H1 (cell line): ENCODE results near the gene TGM1. TPM values are rescaled to one million over a fixed set of nuclear protein-coding genes. Genes with fewer than 3 reads are reported as not detected.

Experiments used
- CTCF ChIA-PET: fragments of 300-600 bp; sonication (Branson Sonifier 250); formaldehyde crosslinking; loops from one replicate; lab custom pipeline; 2021; ENCODE audit not compliant: partially characterized antibody; lab: Charles Lee
- POLR2A ChIA-PET: fragments of 300-600 bp; sonication (Branson Sonifier 250); formaldehyde crosslinking; loops from one replicate; lab custom pipeline; 2021; ENCODE audit warnings: inconsistent platforms; ENCODE audit not compliant: partially characterized antibody; lab: Charles Lee
- DNase-seq, 2 experiments: peaks; one replicate each; pipeline versions ENCODE4 v3.0.0 to v3.0.0-alpha.2; 2010 to 2022; ENCODE audit warnings: low spot score in 2 of 2, low read depth in 1 of 2, mixed read lengths in 1 of 2
- FAIRE-seq: peaks from 2 replicates; lab custom pipeline; 2011; peaks lifted over from hg19 to GRCh38; lab: Jason Lieb, UNC
- H2AFZ ChIP-seq: 2 replicates; pipeline ENCODE4 v1.8.1; 2012; ENCODE audit warnings: low read length, inconsistent platforms
- H2AK5ac ChIP-seq: 2 replicates; pipeline ENCODE4 v1.6.1; 2013; ENCODE audit warnings: low read depth, low read length
- H2BK120ac ChIP-seq: replicated peaks from 2 replicates; pipeline ENCODE3; 2013; ENCODE audit warnings: low read depth, low read length, inconsistent platforms
- H2BK12ac ChIP-seq: 2 replicates; pipeline ENCODE4 v1.6.1; 2013; ENCODE audit warnings: low read depth, low read length
- H2BK15ac ChIP-seq: 2 replicates; pipeline ENCODE4 v1.6.1; 2013; ENCODE audit warnings: low read length
- H2BK20ac ChIP-seq: 2 replicates; pipeline ENCODE4 v1.6.1; 2013; ENCODE audit warnings: low read length
- H2BK5ac ChIP-seq: 2 replicates; pipeline ENCODE4 v1.6.1; 2013; ENCODE audit warnings: low read depth, low read length
- H3K14ac ChIP-seq: 2 replicates; pipeline ENCODE4 v1.6.1; 2013; ENCODE audit warnings: inconsistent platforms; ENCODE audit not compliant: insufficient read length
- H3K18ac ChIP-seq: 2 replicates; pipeline ENCODE4 v1.6.1; 2013; ENCODE audit warnings: low read length; ENCODE audit errors: extremely low read depth
- H3K23ac ChIP-seq: 2 replicates; pipeline ENCODE4 v1.6.1; 2013; ENCODE audit warnings: inconsistent platforms; ENCODE audit not compliant: insufficient read length
- H3K23me2 ChIP-seq: 2 replicates; pipeline ENCODE4 v1.6.1; 2013; ENCODE audit warnings: low read depth, low read length
- H3K27ac ChIP-seq: 2 replicates; pipeline ENCODE4 v1.6.1; 2011; ENCODE audit warnings: low read depth, low read length, inconsistent platforms
- H3K27me3 ChIP-seq, 4 experiments: replicated peaks in 1 of 4; 1 replicate in 1 of 4; 2 replicates in 3 of 4; pipeline versions ENCODE4 v1.6.1 to v1.8.1; 2011 to 2013; ENCODE audit warnings: low read length in 3 of 4, mild to moderate bottlenecking in 3 of 4, inconsistent platforms in 2 of 4, mixed read lengths in 2 of 4, moderate library complexity in 1 of 4; ENCODE audit not compliant: control insufficient read depth in 3 of 4, insufficient read depth in 3 of 4; ENCODE audit errors: extremely low read depth in 1 of 4
- H3K36me3 ChIP-seq, 4 experiments: 2 replicates each; pipeline versions ENCODE4 v1.6.1 to v1.8.1; 2011 to 2013; ENCODE audit warnings: mild to moderate bottlenecking in 4 of 4, low read length in 3 of 4, moderate library complexity in 2 of 4, control low read depth in 1 of 4, inconsistent platforms in 1 of 4; ENCODE audit not compliant: insufficient read depth in 4 of 4, control insufficient read depth in 2 of 4
- H3K4ac ChIP-seq: replicated peaks from 2 replicates; pipeline ENCODE3; 2013; ENCODE audit warnings: low read length, low read depth, mixed read lengths, inconsistent platforms; ENCODE audit not compliant: insufficient read length
- H3K4me1 ChIP-seq, 4 experiments: replicated peaks in 1 of 4; 1 replicate in 1 of 4; 2 replicates in 3 of 4; pipeline versions ENCODE4 v1.6.1 to v1.8.1; 2011 to 2013; ENCODE audit warnings: low read length in 3 of 4, inconsistent platforms in 2 of 4, mixed read lengths in 1 of 4; ENCODE audit not compliant: insufficient read depth in 4 of 4, control insufficient read depth in 3 of 4
- H3K4me2 ChIP-seq, 2 experiments: 2 replicates each; pipeline versions ENCODE4 v1.6.1 to v1.8.1; 2011 to 2013; ENCODE audit warnings: low read depth in 2 of 2, low read length in 2 of 2, control low read depth in 1 of 2, inconsistent platforms in 1 of 2, mild to moderate bottlenecking in 1 of 2; ENCODE audit not compliant: insufficient read depth in 1 of 2
- H3K4me3 ChIP-seq, 4 experiments: fragments of 200-600, 300-600 bp in 1 of 4; sonication (generic), shearing (Covaris generic), sonication (Bioruptor Twin) in 1 of 4; 2 replicates each; pipeline versions ENCODE4 v1.5.1 to v1.8.1; 2011 to 2016; ENCODE audit warnings: low read length in 4 of 4, low read depth in 3 of 4, control low read depth in 2 of 4, inconsistent platforms in 2 of 4, mild to moderate bottlenecking in 2 of 4, mixed read lengths in 1 of 4, moderate library complexity in 1 of 4; ENCODE audit not compliant: insufficient read depth in 2 of 4; ENCODE audit errors: extremely low read depth in 1 of 4
- H3K56ac ChIP-seq: replicated peaks from 2 replicates; pipeline ENCODE3; 2013; ENCODE audit warnings: low read depth, mild to moderate bottlenecking, mixed read lengths, low read length, inconsistent platforms; ENCODE audit not compliant: insufficient read length
- H3K79me1 ChIP-seq: 2 replicates; pipeline ENCODE4 v1.6.1; 2013; ENCODE audit warnings: low read depth, low read length, control low read depth
- H3K79me2 ChIP-seq, 2 experiments: 2 replicates each; pipeline versions ENCODE4 v1.6.1 to v1.8.1; 2012 to 2013; ENCODE audit warnings: low read length in 2 of 2, mild to moderate bottlenecking in 2 of 2, inconsistent platforms in 1 of 2; ENCODE audit not compliant: insufficient read depth in 2 of 2, control insufficient read depth in 1 of 2
- H3K9ac ChIP-seq, 4 experiments: replicated peaks in 1 of 4; 1 replicate in 1 of 4; 2 replicates in 3 of 4; pipeline versions ENCODE4 v1.6.1 to v1.8.1; 2011 to 2013; ENCODE audit warnings: low read depth in 3 of 4, low read length in 3 of 4, control low read depth in 2 of 4, mild to moderate bottlenecking in 2 of 4, moderate library complexity in 2 of 4, inconsistent platforms in 1 of 4; ENCODE audit errors: extremely low read depth in 1 of 4
- H3K9me3 ChIP-seq, 2 experiments: 2 replicates each; pipeline versions ENCODE4 v1.6.1 to v1.8.1; 2012 to 2013; ENCODE audit warnings: mild to moderate bottlenecking in 2 of 2, moderate library complexity in 2 of 2, control low read depth in 1 of 2, inconsistent platforms in 1 of 2, low read depth in 1 of 2, low read length in 1 of 2, mixed read lengths in 1 of 2; ENCODE audit not compliant: insufficient read depth in 2 of 2
- H4K20me1 ChIP-seq, 2 experiments: replicated peaks in 1 of 2; 2 replicates each; pipeline versions ENCODE3 to v1.8.1; 2011 to 2013; ENCODE audit warnings: inconsistent platforms in 2 of 2, low read length in 2 of 2, mild to moderate bottlenecking in 1 of 2; ENCODE audit not compliant: insufficient read depth in 2 of 2, control insufficient read depth in 1 of 2
- H4K5ac ChIP-seq: 2 replicates; pipeline ENCODE4 v1.6.1; 2013; ENCODE audit warnings: low read length, low read depth, mixed read lengths, inconsistent platforms; ENCODE audit not compliant: insufficient read length
- H4K8ac ChIP-seq: 2 replicates; pipeline ENCODE4 v1.8.0; 2013; ENCODE audit warnings: mild to moderate bottlenecking, moderate library complexity, low read length, inconsistent platforms; ENCODE audit not compliant: insufficient read depth; ENCODE audit errors: extremely low read depth
- H4K91ac ChIP-seq: replicated peaks from 2 replicates; pipeline ENCODE3; 2013; ENCODE audit warnings: low read length, mixed read lengths, inconsistent platforms; ENCODE audit not compliant: insufficient read length
- WGBS, 2 experiments: shearing (Covaris generic) in 1 of 2; methylation state at CpG; one replicate each; pipeline versions ENCODE4 v1.1.6 to v1.1.7; 2013 to 2015; ENCODE audit warnings: low lambda C conversion rate in 2 of 2, mixed read lengths in 2 of 2, inconsistent platforms in 1 of 2, low coverage in 1 of 2, missing lambda C conversion rate in 1 of 2; ENCODE audit not compliant: insufficient replicate concordance in 2 of 2, insufficient coverage in 1 of 2, insufficient read length in 1 of 2; ENCODE audit errors: extremely low coverage in 1 of 2, missing lambda C conversion rate in 1 of 2; 5-methylcytosine and 5-hydroxymethylcytosine counted together
- polyA plus RNA-seq, 7 experiments: library from polyadenylated mRNA; depleted of rRNA in 3 of 7; stranded (reverse) in 5 of 7; unstranded in 2 of 7; fragments of >200 nt in 5 of 7; fragments of 200-250 nt in 2 of 7; gene quantifications; 1 replicate in 5 of 7; 2 replicates in 1 of 7; 4 replicates in 1 of 7; pipeline versions ENCODE4 v1.2.1 to v1.2.3, GENCODE V29; 2011 to 2013; ENCODE audit warnings: missing spikeins in 2 of 7, mixed read lengths in 2 of 7
- total RNA-seq: library from RNA; stranded (reverse); fragmentation: NEBNext Ultra II Directional; extraction: Animal tissue kit (Norgen Biotek cat#: 25700); gene quantifications from 2 replicates; pipeline ENCODE4 v1.2.1, GENCODE V29; 2021

Gene TGM1
- total and polyA plus RNA-seq, 2 of the 8 experiments (the other 6 are each of a cell fraction or from before 2014, with no cell fraction given) = 1.8 to 2.2 TPM

- Histone ChIP-seq H2BK120ac (no peak overlapping the region), H2AFZ (no peak overlapping the region), H2BK12ac (no peak overlapping the region), H3K14ac (no peak overlapping the region), H4K8ac (no peak overlapping the region), H3K9ac (no peak overlapping the region), H3K23me2 (peaks cover 4% of the 10 kb centered on the region), H3K79me2 (no peaks in the 10 kb centered on the region), H3K9me3 (no peaks in the 10 kb centered on the region), H4K91ac (no peak overlapping the region), H3K4ac (no peak overlapping the region), H3K79me1 (no peaks in the 10 kb centered on the region), H3K27me3 (no peaks in the 10 kb centered on the region; a peak in 1 of 7 replicates), H2BK15ac (no peak overlapping the region), H3K4me2 (no peak overlapping the region; a peak in 1 of 4 replicates), H4K20me1 (peaks cover 0 to 2% of the 10 kb centered on the region in 2 experiments), H3K4me1 (peaks cover 0 to 4% (median 2%) of the 10 kb centered on the region in 4 experiments; a peak in 4 of 7 replicates), H3K4me3 (no peak overlapping the region), H3K36me3 (no peaks in the 10 kb centered on the region; a peak in 1 of 8 replicates), H3K27ac (no peak overlapping the region), H2BK5ac (no peak overlapping the region), H2AK5ac (no peak overlapping the region), H3K18ac (no peak overlapping the region), H2BK20ac (no peak overlapping the region), H3K56ac (no peak overlapping the region), H4K5ac (no peak overlapping the region), H3K23ac (no peak overlapping the region)
- CTCF ChIA-PET = interaction anchor here (0.7 to 8.6 kb wide), 12 partner anchors 11 to 155 kb away, joined by 3 to 94 read pairs (median 18); partner anchors contain the start of genes CIDEB, DHRS1, GMPR2 and LTB4R2
- FAIRE-seq (no peak), DNase-seq (no peak)
- WGBS, 2 experiments = 83% methylated on average over 2 of the region's 2 CpGs; no CpG with 5 or more reads in 1 of the 2 experiments
- POLR2A ChIA-PET = interaction anchor here (1.0 to 2.7 kb wide), 6 partner anchors 8 to 87 kb away, joined by 3 to 25 read pairs (median 10); partner anchors contain the start of genes CHMP4A and RIPK3
These were observed 9.5 kb upstream of the TGM1 start for GRCh38 chr14:24272467-24272866.
